OCI-LY7 (cell line): Measurements from ENCODE around the gene FAM13C. TPM values are rescaled to one million over a fixed set of nuclear protein-coding genes. Genes with fewer than 3 reads are reported as not detected.

Source experiments
- BruUV-seq: library from RNA; stranded (reverse); fragments of 400-500 nt; replicated peaks from 2 replicates; lab custom pipeline; 2021; lab: Mats Ljungman, UMichigan
- CTCF ChIA-PET: fragments of 300-600 bp; sonication (Branson Sonifier 250); formaldehyde crosslinking; loops from one replicate; lab custom pipeline; 2022; ENCODE audit warnings: antibody characterized with exemption; ENCODE audit not compliant: unreplicated experiment; lab: Charles Lee
- POLR2A ChIA-PET: fragments of 300-600 bp; sonication (Branson Sonifier 250); formaldehyde crosslinking; loops from one replicate; lab custom pipeline; 2022; ENCODE audit warnings: antibody characterized with exemption; lab: Charles Lee
- DNase-seq: peaks from one replicate; pipeline ENCODE4 v3.0.0-alpha.2; 2015; ENCODE audit warnings: low spot score
- H2AFZ ChIP-seq: fragments of 200-600 bp; sonication (generic), shearing (Covaris generic); 2 replicates; pipeline ENCODE4 v1.6.1; 2014; ENCODE audit warnings: mild to moderate bottlenecking, antibody characterized with exemption, low read length, moderate library complexity
- H3K27ac ChIP-seq: fragments of 200-600 bp; sonication (generic); 2 replicates; pipeline ENCODE4 v1.5.1; 2014; ENCODE audit warnings: mixed run types, low read depth, mild to moderate bottlenecking, moderate library complexity, low read length, inconsistent platforms; ENCODE audit not compliant: poor library complexity, severe bottlenecking
- H3K36me3 ChIP-seq: fragments of 200-600 bp; sonication (generic); 2 replicates; pipeline ENCODE4 v1.6.1; 2014; ENCODE audit warnings: mild to moderate bottlenecking, antibody characterized with exemption, low read length, moderate library complexity, mixed read lengths; ENCODE audit not compliant: insufficient read depth
- H3K4me1 ChIP-seq: fragments of 200-600 bp; sonication (generic); 2 replicates; pipeline ENCODE4 v1.5.1; 2014; ENCODE audit warnings: mild to moderate bottlenecking, low read length; ENCODE audit not compliant: insufficient read depth, poor library complexity, severe bottlenecking
- H3K4me2 ChIP-seq: fragments of 200-600 bp; sonication (generic); 2 replicates; pipeline ENCODE4 v1.6.1; 2014; ENCODE audit warnings: mild to moderate bottlenecking, low read length
- H3K4me3 ChIP-seq: fragments of 200-600 bp; sonication (generic); 2 replicates; pipeline ENCODE4 v1.5.1; 2014; ENCODE audit warnings: mild to moderate bottlenecking, low read depth, low read length; ENCODE audit not compliant: poor library complexity, severe bottlenecking
- H3K79me2 ChIP-seq: fragments of 200-600 bp; sonication (generic); 2 replicates; pipeline ENCODE4 v1.6.1; 2016; ENCODE audit warnings: low read depth, mild to moderate bottlenecking, low read length, moderate library complexity, mixed read lengths; ENCODE audit not compliant: insufficient read depth
- H3K9me2 ChIP-seq: fragments of 200-600 bp; sonication (generic); 2 replicates; pipeline ENCODE4 v1.6.1; 2016; ENCODE audit warnings: mild to moderate bottlenecking, low read length, mixed read lengths; ENCODE audit not compliant: insufficient read depth
- H3K9me3 ChIP-seq: fragments of 200-600 bp; sonication (generic); 2 replicates; pipeline ENCODE4 v1.6.1; 2014; ENCODE audit warnings: mild to moderate bottlenecking, mixed run types, low read length, mixed read lengths
- H4K20me1 ChIP-seq: fragments of 200-600 bp; sonication (generic); 2 replicates; pipeline ENCODE4 v1.6.1; 2014; ENCODE audit warnings: mild to moderate bottlenecking, antibody characterized with exemption, low read length, moderate library complexity, mixed read lengths; ENCODE audit not compliant: insufficient read depth
- EZH2phosphoT487 ChIP-seq: fragments of 200-600 bp; sonication (generic); IDR thresholded peaks from 2 replicates; pipeline ENCODE4 v1.6.1; 2018; ENCODE audit warnings: low read depth, borderline replicate concordance, mild to moderate bottlenecking, mixed run types, antibody characterized with exemption, low read length, moderate library complexity, mixed read lengths
- intact Hi-C: fragments of 100-400 bp; cut with micrococcal nuclease; formaldehyde crosslinking; loops from one replicate; pipeline ENCODE4 v1.10.0; 2022; ENCODE audit not compliant: unreplicated experiment
- total RNA-seq, 2 experiments: library from RNA; depleted of rRNA in 1 of 2; stranded (reverse); fragments of >200 nt in 1 of 2; shearing (Covaris generic) in 1 of 2; gene quantifications; 2 replicates each; pipeline ENCODE4 v1.2.3, GENCODE V29; 2014 to 2022
- TF ChIP-seq, protein P1 (sequence below): fragments of 200-600 bp; sonication (generic); conservative IDR thresholded peaks from 2 replicates; pipeline ENCODE4 v1.5.1; 2014; ENCODE audit warnings: mild to moderate bottlenecking, antibody characterized with exemption, low read length, moderate library complexity, mixed read lengths

Gene FAM13C
- total RNA-seq, 2 experiments from 2014 or later, result not detected

DNA sequence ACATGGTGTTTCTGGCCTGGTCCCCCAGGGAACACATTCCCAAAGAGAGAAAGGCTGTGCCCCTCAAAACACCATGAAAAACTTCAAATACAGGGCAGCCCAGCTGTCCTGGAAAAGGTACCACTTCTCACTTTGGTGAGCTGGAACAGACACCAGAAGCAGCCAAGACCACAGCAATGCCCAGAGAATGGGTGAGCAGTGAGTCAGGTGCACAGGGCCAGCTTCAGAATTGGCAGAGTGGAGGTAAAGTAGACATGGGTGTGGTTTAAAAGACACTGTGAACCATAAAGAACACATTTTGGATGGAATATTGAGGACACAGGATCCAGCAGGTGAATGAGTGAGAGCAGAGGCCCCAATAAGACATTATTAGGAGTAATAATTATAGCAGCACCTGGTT lies 51.3 kb downstream of the FAM13C start:
- no peak for DNase-seq
- CTCF ChIA-PET, result no interaction called here
- Histone ChIP-seq H3K9me3 (no peaks in the 10 kb centered on the region), H3K4me1 (no peaks in the 10 kb centered on the region), H3K9me2 (no peaks in the 10 kb centered on the region), H3K4me2 (no peak overlapping the region), H3K27ac (no peak overlapping the region), H4K20me1 (0 out of 2 replicates have a peak, but pooled peaks cover 3% of the 10 kb centered on the region), H2AFZ (no peak overlapping the region), H3K4me3 (no peak overlapping the region), H3K36me3 (no peaks in the 10 kb centered on the region), H3K79me2 (no peaks in the 10 kb centered on the region)
- no TSS peak for BruUV-seq
- intact Hi-C loops, result no loop called here
- POLR2A ChIA-PET, result no interaction called here
- no peak for TF ChIP-seq EZH2phosphoT487
- TF ChIP-seq, protein P1, sequence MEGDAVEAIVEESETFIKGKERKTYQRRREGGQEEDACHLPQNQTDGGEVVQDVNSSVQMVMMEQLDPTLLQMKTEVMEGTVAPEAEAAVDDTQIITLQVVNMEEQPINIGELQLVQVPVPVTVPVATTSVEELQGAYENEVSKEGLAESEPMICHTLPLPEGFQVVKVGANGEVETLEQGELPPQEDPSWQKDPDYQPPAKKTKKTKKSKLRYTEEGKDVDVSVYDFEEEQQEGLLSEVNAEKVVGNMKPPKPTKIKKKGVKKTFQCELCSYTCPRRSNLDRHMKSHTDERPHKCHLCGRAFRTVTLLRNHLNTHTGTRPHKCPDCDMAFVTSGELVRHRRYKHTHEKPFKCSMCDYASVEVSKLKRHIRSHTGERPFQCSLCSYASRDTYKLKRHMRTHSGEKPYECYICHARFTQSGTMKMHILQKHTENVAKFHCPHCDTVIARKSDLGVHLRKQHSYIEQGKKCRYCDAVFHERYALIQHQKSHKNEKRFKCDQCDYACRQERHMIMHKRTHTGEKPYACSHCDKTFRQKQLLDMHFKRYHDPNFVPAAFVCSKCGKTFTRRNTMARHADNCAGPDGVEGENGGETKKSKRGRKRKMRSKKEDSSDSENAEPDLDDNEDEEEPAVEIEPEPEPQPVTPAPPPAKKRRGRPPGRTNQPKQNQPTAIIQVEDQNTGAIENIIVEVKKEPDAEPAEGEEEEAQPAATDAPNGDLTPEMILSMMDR, result no peak

GRCh38 chr10:59310324-59310914 lies 51.9 kb downstream of the FAM13C start:
- BruUV-seq, result no TSS peak

More at GRCh38 chr10:59310324-59310914, 51.9 kb downstream of the FAM13C start:
- intact Hi-C loops, result no loop called here
- no peak for TF ChIP-seq EZH2phosphoT487
- TF ChIP-seq, protein P1, result no peak
- H3K36me3 ChIP-seq, result no peaks in the 10 kb centered on the region
- no peak overlapping the region for H3K4me3 ChIP-seq
- POLR2A ChIA-PET, result no interaction called here
- H3K27ac ChIP-seq, result no peak overlapping the region
- no peaks in the 10 kb centered on the region for H3K9me2 ChIP-seq
- no peak for DNase-seq
- CTCF ChIA-PET, result no interaction called here
- H3K4me1 ChIP-seq, result no peaks in the 10 kb centered on the region
- H2AFZ ChIP-seq, result no peak overlapping the region
- no peaks in the 10 kb centered on the region for H3K79me2 ChIP-seq
- no peak overlapping the region for H3K4me2 ChIP-seq
- 0 out of 2 replicates have a peak, but pooled peaks cover 3% of the 10 kb centered on the region for H4K20me1 ChIP-seq
- H3K9me3 ChIP-seq, result no peaks in the 10 kb centered on the region
